Measurements from ENCODE around the gene SERPINB10.

SERPINB10 gene

DNA sequence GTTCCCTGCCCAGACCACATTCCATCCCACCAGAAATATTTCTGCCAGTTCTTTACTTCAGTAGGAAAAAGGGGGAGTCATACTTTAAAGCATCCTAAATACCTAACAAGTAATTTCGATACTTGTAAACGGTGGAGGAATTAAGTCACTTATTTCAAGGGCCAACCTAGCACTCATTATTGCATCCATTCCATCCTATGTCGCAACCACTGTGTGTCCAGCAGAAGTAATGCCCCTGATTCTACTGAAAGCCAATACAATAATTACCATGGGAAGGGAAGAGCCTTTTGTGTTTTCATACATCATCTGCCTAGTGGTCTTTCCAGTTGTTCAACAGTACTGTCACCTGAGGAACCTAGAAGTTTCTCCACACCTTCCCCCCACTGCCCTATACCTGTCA, 74.6 kb downstream of the SERPINB10 start:
- DNase-seq, result no peak

All from activated naive CD4-positive, alpha-beta T cell (primary cell).